ENCODE data around the gene FIZ1.

The FIZ1 gene, protein sequence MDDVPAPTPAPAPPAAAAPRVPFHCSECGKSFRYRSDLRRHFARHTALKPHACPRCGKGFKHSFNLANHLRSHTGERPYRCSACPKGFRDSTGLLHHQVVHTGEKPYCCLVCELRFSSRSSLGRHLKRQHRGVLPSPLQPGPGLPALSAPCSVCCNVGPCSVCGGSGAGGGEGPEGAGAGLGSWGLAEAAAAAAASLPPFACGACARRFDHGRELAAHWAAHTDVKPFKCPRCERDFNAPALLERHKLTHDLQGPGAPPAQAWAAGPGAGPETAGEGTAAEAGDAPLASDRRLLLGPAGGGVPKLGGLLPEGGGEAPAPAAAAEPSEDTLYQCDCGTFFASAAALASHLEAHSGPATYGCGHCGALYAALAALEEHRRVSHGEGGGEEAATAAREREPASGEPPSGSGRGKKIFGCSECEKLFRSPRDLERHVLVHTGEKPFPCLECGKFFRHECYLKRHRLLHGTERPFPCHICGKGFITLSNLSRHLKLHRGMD

DNA sequence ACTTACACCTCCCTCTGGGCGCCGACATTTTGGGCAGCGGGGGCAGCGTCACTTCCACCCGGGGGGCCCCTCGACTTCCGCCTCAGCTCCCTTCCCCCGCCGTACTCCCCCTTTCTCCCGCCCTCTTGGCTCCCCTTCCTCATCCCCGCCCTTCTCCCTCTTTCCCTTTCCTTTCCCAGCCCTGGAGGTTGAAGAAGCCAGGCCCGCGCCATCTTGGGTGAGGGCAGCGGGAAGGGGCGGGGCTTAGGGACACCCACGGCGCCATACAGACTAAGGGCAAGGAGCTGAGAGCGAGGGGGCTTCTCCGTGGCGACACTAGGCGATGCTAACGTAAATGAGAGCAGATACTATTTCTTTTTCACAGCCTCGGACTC is at the start of gene FIZ1:
FIZ1 (minus strand) TSS at position 50 of the 374 bp plus-strand sequence. CDS start 1,652 bp downstream, outside the sequence.
- peak; percentile 95 for DNase-seq

DNA sequence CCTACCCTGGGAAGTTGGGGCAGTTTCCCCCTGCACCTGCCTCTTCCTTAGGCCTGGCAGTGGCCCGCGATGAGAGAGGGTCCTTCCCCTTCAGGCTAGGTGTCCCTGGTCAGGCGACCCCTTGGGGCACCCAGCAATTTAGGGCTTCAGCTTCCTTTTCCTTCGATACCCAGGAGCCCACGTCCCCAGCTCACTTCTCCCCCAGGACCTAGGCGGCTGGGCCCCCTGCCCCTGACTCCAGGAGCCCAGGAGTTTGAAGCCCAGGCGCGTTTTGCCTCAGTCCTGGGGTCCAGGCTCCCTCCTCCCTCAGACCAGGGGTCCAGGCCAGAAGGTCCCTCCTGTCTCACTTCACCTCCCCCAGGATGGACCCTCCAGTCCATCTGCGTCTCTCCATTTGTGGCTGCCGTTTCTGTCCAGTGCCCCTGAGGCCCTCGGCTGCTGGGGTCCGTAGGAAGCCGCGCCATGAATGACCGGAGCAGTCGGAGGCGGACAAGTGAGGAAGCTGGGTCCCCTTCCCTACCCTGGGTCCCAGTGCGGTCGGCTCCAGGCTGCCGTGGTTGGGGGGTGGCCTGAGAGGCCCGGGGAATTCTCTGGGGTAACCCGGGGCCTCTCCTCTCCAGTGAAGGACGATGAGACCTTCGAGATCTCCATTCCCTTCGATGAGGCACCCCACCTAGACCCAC is 49.4 kb upstream of the FIZ1 start:
- DNase-seq: no peak

GRCh38 chr19:55647732-55648584 is 48.6 kb upstream of the FIZ1 start, which contains the start of gene CCDC106:
Gene CCDC106 (plus strand): TSS chr19:55648212. CDS start chr19:55649047, 835 bp downstream.
- no peak for DNase-seq

DNA sequence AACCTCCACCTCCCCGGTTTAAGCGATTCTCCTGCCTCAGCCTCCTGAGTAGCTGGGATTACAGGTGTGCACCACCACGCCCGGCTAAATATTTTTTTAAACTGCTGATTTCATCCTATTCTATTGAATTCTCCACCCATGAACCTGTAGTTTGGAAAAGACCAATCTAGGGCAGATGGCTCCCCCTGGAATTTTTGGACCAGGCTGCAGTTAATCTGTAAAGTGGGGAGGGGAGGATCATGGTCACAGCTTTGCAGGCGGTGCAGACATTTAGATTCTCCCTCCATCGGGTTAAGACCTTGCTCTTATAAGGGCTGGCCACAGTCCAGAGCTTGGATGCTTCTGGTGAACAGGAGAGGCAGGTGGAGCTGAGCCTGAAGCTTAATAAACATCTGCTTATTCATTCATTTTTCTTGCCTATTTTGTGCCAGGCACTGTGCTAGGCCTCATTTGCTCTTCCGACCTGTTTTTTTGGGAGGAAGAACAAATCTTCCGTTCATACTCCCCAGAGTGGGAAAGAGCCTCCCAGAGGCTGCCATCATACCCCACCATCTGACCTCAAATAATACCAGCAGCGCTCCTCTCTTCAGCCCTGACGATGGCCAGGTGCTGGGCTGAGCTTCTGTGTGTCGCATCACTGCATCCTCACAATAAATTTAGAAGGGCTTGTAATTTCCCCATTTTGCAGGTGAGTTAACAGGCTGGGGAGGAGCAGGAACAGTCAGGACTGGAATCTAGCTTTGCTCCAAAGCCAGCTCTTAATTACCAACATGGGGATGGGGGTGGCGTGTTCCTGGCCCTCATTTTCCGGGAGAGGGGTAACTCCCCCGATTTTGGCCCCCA is 47.8 kb upstream of the FIZ1 start:
- no peak for DNase-seq

- no peak for DNase-seq
Observed at GRCh38 chr19:55645512-55645881, 46.2 kb upstream of the FIZ1 start.

DNA sequence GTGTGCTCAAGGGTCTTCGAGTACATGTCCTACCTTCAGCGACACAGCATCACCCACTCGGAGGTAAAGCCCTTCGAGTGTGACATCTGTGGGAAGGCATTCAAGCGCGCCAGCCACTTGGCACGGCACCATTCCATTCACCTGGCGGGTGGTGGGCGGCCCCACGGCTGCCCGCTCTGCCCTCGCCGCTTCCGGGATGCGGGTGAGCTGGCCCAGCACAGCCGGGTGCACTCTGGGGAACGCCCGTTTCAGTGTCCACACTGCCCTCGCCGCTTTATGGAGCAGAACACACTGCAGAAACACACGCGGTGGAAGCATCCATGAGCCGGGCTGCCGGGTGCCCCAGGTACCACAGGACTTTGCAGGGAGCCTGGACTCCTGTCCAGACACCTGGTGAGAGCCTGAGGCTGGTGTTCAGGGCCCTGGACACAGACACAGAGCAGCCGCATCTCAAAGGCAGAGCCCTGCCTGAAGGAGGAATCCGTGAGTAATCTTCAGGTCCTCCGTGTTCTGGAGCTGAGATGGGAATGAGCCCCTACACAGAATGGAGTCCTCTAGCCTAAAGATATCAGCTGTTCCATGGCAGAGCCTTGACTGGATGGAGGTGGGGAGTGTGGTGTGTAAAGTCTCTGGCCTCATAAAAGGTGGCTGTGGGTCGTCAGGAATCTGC is 45.7 kb upstream of the FIZ1 start:
- DNase-seq: no peak

DNA sequence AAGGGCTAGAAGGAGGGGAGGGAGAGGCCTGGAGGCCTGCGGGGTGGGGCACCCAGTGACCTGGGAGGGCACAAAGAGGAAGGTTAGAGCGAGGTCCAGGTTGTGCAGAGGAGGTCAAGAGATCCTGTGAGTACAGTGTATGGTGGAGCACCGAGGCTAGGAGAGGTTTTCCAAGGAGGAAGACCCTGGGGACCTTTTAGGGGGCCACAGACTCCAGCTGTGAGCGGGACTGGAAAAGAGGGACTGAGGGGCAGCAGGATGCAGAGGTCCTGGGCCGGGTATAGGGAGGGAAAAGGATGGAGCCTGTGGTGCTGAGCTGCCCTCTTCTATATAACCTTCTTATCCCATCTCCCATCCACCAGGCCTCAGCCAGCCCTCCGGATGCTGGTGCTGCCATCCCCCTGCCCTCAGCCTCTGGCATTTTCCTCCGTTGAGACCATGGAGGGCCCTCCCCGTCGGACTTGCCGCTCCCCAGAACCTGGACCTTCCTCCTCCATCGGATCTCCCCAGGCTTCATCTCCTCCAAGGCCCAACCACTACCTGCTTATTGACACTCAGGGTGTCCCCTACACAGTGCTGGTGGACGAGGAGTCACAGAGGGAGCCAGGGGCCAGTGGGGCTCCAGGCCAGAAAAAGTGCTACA is 45.0 kb upstream of the FIZ1 start:
- DNase-seq: no peak

- no peak for DNase-seq
Observed at GRCh38 chr19:55643887-55644176, 44.5 kb upstream of the FIZ1 start.

GRCh38 chr19:55643003-55643886 is 43.9 kb upstream of the FIZ1 start, which contains the start of gene ZNF581:
Gene ZNF581 (plus strand): TSS chr19:55643649. CDS start chr19:55644572, 923 bp downstream.
- DNase-seq: peak; percentile 46

DNA sequence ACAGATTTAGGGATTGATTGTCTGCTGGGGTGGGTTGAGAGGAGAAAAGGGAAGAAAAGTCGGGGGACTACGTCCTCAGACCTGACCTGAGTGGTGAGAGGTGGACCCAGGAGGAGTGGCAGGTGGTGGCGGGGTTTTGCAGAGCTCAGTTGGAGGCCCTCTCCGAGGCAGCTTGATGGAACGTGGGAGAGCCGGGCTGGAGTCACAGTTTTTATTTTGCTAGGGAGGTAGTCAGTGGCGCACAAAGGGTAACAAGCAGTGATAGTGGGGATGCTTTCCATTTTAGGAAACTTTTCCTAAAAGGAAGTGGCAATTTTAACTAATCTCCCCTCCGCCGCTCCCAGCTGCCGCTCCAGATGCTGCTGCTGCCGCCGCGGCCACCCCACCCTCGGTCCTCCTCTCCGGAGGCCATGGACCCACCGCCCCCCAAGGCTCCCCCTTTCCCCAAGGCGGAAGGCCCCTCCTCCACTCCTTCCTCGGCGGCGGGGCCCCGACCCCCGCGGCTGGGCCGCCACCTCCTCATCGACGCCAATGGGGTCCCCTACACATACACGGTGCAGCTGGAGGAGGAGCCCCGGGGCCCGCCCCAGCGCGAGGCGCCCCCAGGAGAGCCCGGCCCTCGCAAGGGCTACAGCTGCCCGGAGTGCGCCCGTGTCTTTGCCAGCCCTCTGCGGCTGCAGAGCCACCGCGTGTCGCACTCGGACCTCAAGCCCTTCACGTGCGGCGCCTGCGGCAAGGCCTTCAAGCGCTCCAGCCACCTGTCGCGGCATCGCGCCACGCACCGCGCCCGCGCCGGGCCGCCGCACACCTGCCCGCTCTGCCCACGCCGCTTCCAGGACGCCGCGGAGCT is 43.1 kb upstream of the FIZ1 start:
- peak; percentile 53 for DNase-seq

GRCh38 chr19:55641426-55642152 is 42.3 kb upstream of the FIZ1 start:
- DNase-seq: no peak

DNA sequence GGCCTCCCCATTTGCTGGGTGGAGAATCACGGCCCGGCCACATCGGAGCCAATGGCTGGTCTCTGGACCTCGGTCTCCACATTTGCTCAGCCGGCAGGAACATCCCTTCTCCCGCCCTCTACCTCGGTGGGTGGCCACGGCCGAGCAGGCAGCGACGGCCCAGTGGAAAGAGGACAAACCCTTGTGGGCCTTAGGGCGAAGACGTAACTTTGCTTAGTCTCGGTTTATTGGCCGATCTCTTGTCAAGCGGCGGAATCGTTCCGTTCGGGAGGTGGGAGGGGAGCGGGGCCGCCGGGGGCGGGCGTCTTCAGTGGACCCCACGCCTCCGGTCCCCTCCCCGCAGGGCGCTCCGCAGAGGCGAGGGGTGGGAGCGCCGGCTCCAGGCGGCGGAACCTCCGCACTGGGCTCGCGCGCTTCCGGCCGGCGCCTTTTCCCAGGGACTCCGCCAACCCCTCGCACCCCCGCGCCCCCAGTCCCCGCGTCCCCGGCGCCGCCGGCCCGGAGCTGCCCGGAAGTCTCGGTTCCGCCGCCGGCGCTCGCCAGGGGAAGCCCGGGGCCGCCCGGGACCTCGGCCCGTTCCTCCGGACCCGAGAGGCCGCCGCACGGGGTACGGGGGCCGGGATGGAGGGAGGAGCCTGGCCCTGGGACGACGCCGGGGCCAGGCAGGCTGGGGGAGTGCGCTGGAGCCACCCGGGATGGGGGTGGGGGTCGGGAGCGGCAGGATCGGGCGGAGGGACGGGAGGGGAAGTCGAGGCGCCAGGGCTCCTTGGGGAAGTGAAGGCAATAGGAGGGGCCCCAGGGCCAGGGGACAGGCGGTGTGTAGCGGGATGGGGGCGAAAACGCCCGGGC is 41.5 kb upstream of the FIZ1 start, which contains the start of gene ZNF580:
ZNF580 (plus strand) TSS at position 426 of the 849 bp plus-strand sequence. CDS start 1,507 bp downstream, outside the sequence.
- peak; percentile 31 for DNase-seq

GRCh38 chr19:55640043-55640576 is 40.8 kb upstream of the FIZ1 start:
- no peak for DNase-seq

GRCh38 chr19:55638864-55639359 is 39.6 kb upstream of the FIZ1 start:
- no peak for DNase-seq

DNA sequence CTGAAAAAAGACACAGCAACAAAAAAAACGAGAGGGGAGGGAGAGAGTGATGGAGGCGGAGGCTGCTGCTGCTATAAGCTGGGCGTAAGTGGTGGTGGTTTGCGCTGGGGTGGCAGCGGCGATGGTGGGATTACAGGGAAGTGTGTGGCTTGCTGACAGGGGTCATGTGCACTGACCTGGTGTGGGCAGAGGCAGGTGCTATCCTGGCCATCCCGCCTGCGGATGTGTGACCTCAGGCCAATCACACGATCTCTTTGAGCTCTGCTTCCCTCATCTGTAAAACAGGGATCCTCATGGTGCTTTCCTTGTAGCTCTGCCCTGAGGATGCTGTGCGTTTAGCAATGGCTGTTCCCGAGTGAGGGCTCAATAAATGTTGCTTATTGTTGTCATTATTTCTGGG is 38.2 kb upstream of the FIZ1 start:
- DNase-seq: no peak

GRCh38 chr19:55636723-55637122 is 37.4 kb upstream of the FIZ1 start:
- DNase-seq: no peak
